ENCODE measurements around the gene FBXL16.

- TF ChIP-seq JARID2 (CRISPR knock-in tag; IDR thresholded peaks at IDR 0.05; ENCODE audit: insufficient replicate concordance) (no peak), XRCC5 (optimal IDR thresholded peaks at IDR 0.05; ENCODE audit: low read length) (no peak), SNRNP70 (IDR thresholded peaks at IDR 0.05; ENCODE audit: low read depth, low read length) (no peak), RFX1 (IDR thresholded peaks at IDR 0.05) (no peak), SMC3 (IDR thresholded peaks at IDR 0.05; ENCODE audit: low read length) (no peak), SNAPC5 (CRISPR knock-in tag; IDR thresholded peaks at IDR 0.05; ENCODE audit: borderline replicate concordance) (no peak), ZNF83 (CRISPR knock-in tag; IDR thresholded peaks at IDR 0.05; ENCODE audit: borderline replicate concordance) (no peak), ZFP36L2 (CRISPR knock-in tag; IDR thresholded peaks at IDR 0.05) (no peak), ZNF460 (CRISPR knock-in tag; IDR thresholded peaks at IDR 0.05; ENCODE audit: borderline replicate concordance) (no peak), FOXJ3 (CRISPR knock-in tag; IDR thresholded peaks at IDR 0.05; ENCODE audit: borderline replicate concordance) (no peak), HDAC2 (CRISPR knock-in tag; IDR thresholded peaks at IDR 0.05) (no peak), EP300 (IDR thresholded peaks at IDR 0.05; ENCODE audit: low read depth in 2 of 2, low read length in 2 of 2) (no peak), EP300 (CRISPR knock-in tag; IDR thresholded peaks at IDR 0.05; ENCODE audit: borderline replicate concordance) (no peak)
- TF ChIP-seq, protein P1, sequence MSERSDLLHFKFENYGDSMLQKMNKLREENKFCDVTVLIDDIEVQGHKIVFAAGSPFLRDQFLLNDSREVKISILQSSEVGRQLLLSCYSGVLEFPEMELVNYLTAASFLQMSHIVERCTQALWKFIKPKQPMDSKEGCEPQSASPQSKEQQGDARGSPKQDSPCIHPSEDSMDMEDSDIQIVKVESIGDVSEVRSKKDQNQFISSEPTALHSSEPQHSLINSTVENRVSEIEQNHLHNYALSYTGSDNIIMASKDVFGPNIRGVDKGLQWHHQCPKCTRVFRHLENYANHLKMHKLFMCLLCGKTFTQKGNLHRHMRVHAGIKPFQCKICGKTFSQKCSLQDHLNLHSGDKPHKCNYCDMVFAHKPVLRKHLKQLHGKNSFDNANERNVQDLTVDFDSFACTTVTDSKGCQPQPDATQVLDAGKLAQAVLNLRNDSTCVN (CRISPR knock-in tag; IDR thresholded peaks at IDR 0.05; ENCODE audit: borderline replicate concordance), result no peak
Observed at GRCh38 chr16:666572-666971, 39.0 kb downstream of the FBXL16 start.
